Spleen (tissue), 7 donors: ENCODE results near the gene MTERF4.

Experiments used
- CTCF ChIP-seq, 11 experiments: fragments of 200-600 bp in 7 of 11; fragments of 450-650 bp in 4 of 11; sonication (generic) in 4 of 11; IDR thresholded peaks in 8 of 11; conservative IDR thresholded peaks in 3 of 11; 1 replicate in 7 of 11; 2 replicates in 4 of 11; pipeline versions ENCODE4 v1.4.0 to v1.8.0; 2016 to 2021; ENCODE audit warnings: antibody characterized with exemption in 11 of 11, inconsistent platforms in 4 of 11, mild to moderate bottlenecking in 1 of 11
- POLR2A ChIP-seq, 3 donors: fragments of 450-650 bp; IDR thresholded peaks; one replicate each; pipeline ENCODE4 v1.5.1; 2017; ENCODE audit warnings: antibody characterized with exemption in 3 of 3, mild to moderate bottlenecking in 1 of 3
- donor health status: DM: no; HTN: no; CAD: no; lungs with moderate emphysema.
- donor health status: DM: no; HTN: no; CAD: no.
- donor health status: DM: no; HTN: no; CAD: no.

GRCh38 chr2:241091734-241092445 lies 10.2 kb downstream of the MTERF4 start:
- TF ChIP-seq POLR2A (IDR thresholded peaks at IDR 0.05): no peak
- no peak for TF ChIP-seq CTCF (IDR thresholded peaks at IDR 0.05 in 8 of 11, conservative IDR thresholded peaks at IDR 0.05 in 3 of 11)
